Measurements from ENCODE around the gene STT3A. TPM values are rescaled to one million over a fixed set of nuclear protein-coding genes. Genes with fewer than 3 reads are reported as not detected.

Gene STT3A
- total RNA-seq (2021; ENCODE audit: unreplicated experiment) (156 TPM), Bru-seq, nascent RNA (percentile 89 among the genes with signal in this experiment), BruChase-seq, experiment 1, labeled RNA remaining after a 6-hour chase (percentile 96 among the genes with signal in this experiment), BruChase-seq, experiment 2, labeled RNA remaining after a 2-hour chase (percentile 92 among the genes with signal in this experiment)
- 165 and 171 TPM in 2 replicates for polyA plus RNA-seq (2012)
- long read RNA-seq, full-length matches to known transcripts = 280 of 391 reads
- long read RNA-seq, partial matches to known transcripts = 83 of 391 reads
- long read RNA-seq, other reads (novel, unspliced or antisense) = 28 of 391 reads

- Histone ChIP-seq H3K4me3 (replicated peaks in 1 of 2; ENCODE audit: low read depth in 1 of 2, low read length in 2 of 2) (peak within 1 kb of the TSS; percentile 88 to 91), H3K36me3 (ENCODE audit: control insufficient read depth in 1 of 2, insufficient read depth in 2 of 2, low read length in 2 of 2) (peaks cover 2 to 5% of the 10 kb centered on the region in 2 experiments), H3K79me2 (ENCODE audit: insufficient read depth, low read length) (peaks cover 57% of the 10 kb centered on the region), H3K4me2 (ENCODE audit: low read length) (peak within 1 kb of the TSS; percentile 93), H3K27me3 (ENCODE audit: insufficient read depth, low read length) (no peaks in the 10 kb centered on the region), H4K20me1 (ENCODE audit: insufficient read depth) (no peaks in the 10 kb centered on the region), H3K4me1 (ENCODE audit: control insufficient read depth in 1 of 2, insufficient read depth in 2 of 2, low read length in 2 of 2) (peaks cover 6 to 30% of the 10 kb centered on the region in 2 experiments; a peak in 3 of 4 replicates), H3K9ac (ENCODE audit: low read length) (peak within 1 kb of the TSS; percentile 95), H3K27ac (ENCODE audit: low read depth, low read length) (peak within 1 kb of the TSS; percentile 70), H3K9me3 (ENCODE audit: control insufficient read depth in 1 of 2, insufficient read depth in 1 of 2, low read depth in 1 of 2, low read length in 2 of 2) (no peaks in the 10 kb centered on the region), H2AFZ (ENCODE audit: low read depth, low read length, poor library complexity, severe bottlenecking) (no peak within 1 kb of the TSS), H3K9me2 (ENCODE audit: insufficient read depth) (no peaks in the 10 kb centered on the region)
- ChIA-PET RAD21 (ENCODE audit: low non-redundant PET in 1 of 2, low total read pairs in 2 of 2, uncharacterized antibody in 2 of 2, unreplicated experiment in 2 of 2) (no interaction called here), CTCF (interaction anchor here (0.7 kb wide), 1 partner anchor 163 kb away, joined by 3 read pairs; no protein-coding TSS in a partner anchor), POLR2A (interaction anchor here (0.6 to 1.0 kb wide), 3 partner anchors 9 to 42 kb away, joined by 3 to 6 read pairs (median 3); partner anchors contain the start of gene CHEK1)
- no TSS peak for BruUV-seq (replicated peaks)
- ATAC-seq (peak; percentile 95), DNase-seq (ENCODE audit: low read depth, low spot score) (peak; percentile 100)
- intact Hi-C loops (cut with micrococcal nuclease) = loop anchor here (2.0 kb wide), 2 partner anchors 24 to 32 kb away; partner anchors contain the start of genes CHEK1 and EI24
- TF ChIP-seq REST (IDR thresholded peaks at IDR 0.05; ENCODE audit: low read depth) = no peak
- TF ChIP-seq FOSL1 (IDR thresholded peaks at IDR 0.05; ENCODE audit: low read depth) = no peak
- TF ChIP-seq JUND (IDR thresholded peaks at IDR 0.05) = no peak
- no peak for TF ChIP-seq EZH2 (IDR thresholded peaks at IDR 0.05)
- peak; percentile 77 for TF ChIP-seq YY1 (IDR thresholded peaks at IDR 0.05; ENCODE audit: extremely low read depth, insufficient replicate concordance, low read depth, low read length)
- TF ChIP-seq EZH2phosphoT487 (IDR thresholded peaks at IDR 0.05; ENCODE audit: borderline replicate concordance) = no peak
- peak; percentile 38 for TF ChIP-seq ZBTB33 (IDR thresholded peaks at IDR 0.05; ENCODE audit: extremely low read depth, insufficient replicate concordance, low read length)
- peak; percentile 78; the same call in 1 of the 2 replicates for TF ChIP-seq CBX3 (IDR thresholded peaks at IDR 0.05; ENCODE audit: low read depth)
- no peak for TF ChIP-seq ZNF274 (IDR thresholded peaks at IDR 0.05; ENCODE audit: low read depth, low read length)
- peak; percentile 93 for TF ChIP-seq MAX (IDR thresholded peaks at IDR 0.05)
- TF ChIP-seq EGR1 (IDR thresholded peaks at IDR 0.05; ENCODE audit: low read depth) = peak; percentile 71
- no peak for TF ChIP-seq CEBPB (IDR thresholded peaks at IDR 0.05; ENCODE audit: low read depth)
- peak; percentile 65 for TF ChIP-seq POLR2A (IDR thresholded peaks at IDR 0.05; ENCODE audit: borderline replicate concordance, extremely low read depth, insufficient read depth, insufficient read length)
- no peak for TF ChIP-seq RAD21 (IDR thresholded peaks at IDR 0.05; ENCODE audit: low read depth)
- peak; percentile 82 for TF ChIP-seq SIN3A (IDR thresholded peaks at IDR 0.05; ENCODE audit: low read depth)
- TF ChIP-seq SRF (IDR thresholded peaks at IDR 0.05; ENCODE audit: low read depth) = peak; percentile 35; the same call in 1 of the 2 replicates
- TF ChIP-seq ELF1 (IDR thresholded peaks at IDR 0.05; ENCODE audit: borderline replicate concordance, low read depth) = peak; percentile 22; the same call in 1 of the 2 replicates
- TF ChIP-seq SP1 (IDR thresholded peaks at IDR 0.05; ENCODE audit: low read depth) = peak; percentile 100
- TF ChIP-seq ZFX (IDR thresholded peaks at IDR 0.05) = peak; percentile 77
- peak; percentile 82; the same call in 1 of the 2 replicates for TF ChIP-seq POLR2AphosphoS5 (IDR thresholded peaks at IDR 0.05; ENCODE audit: low read depth, low read length)
Measured at GRCh38 chr11:125592305-125593113, at the start of gene STT3A. TSS of gene STT3A (plus strand) at chr11:125592852. CDS start at chr11:125595916, 3,064 bp downstream.
